Measurements from ENCODE around the gene KCTD4.
"Not testable (repeated sequence)": the region's sequence is repeated elsewhere in the genome, so short reads cannot be mapped to it uniquely, and the experiment has no call there.

Gene KCTD4

GRCh38 chr13:45215392-45216077, 14.7 kb upstream of the KCTD4 start:
- DNase-seq (ENCODE audit: low spot score) = no peak

GRCh38 chr13:45209229-45209628, 8.4 kb upstream of the KCTD4 start:
- DNase-seq (ENCODE audit: low spot score) = no peak

- DNase-seq (ENCODE audit: low spot score) = no peak
Observed at GRCh38 chr13:45208132-45208531, 7.3 kb upstream of the KCTD4 start.

- no peak for DNase-seq (ENCODE audit: low spot score)
Observed at GRCh38 chr13:45207319-45207718, 6.5 kb upstream of the KCTD4 start.

- peak; percentile 52 for DNase-seq (ENCODE audit: low spot score)
Observed at GRCh38 chr13:45206340-45206739, 5.5 kb upstream of the KCTD4 start.

- no peak for DNase-seq (ENCODE audit: low spot score)
Observed at GRCh38 chr13:45205124-45205523, 4.3 kb upstream of the KCTD4 start.

GRCh38 chr13:45199711-45200110, 1.1 kb downstream of the KCTD4 start:
- DNase-seq (ENCODE audit: low spot score) = no peak

- no peak for DNase-seq (ENCODE audit: low spot score)
Observed at GRCh38 chr13:45198924-45199323, 1.9 kb downstream of the KCTD4 start.

- DNase-seq (ENCODE audit: low spot score) = no peak
Observed at GRCh38 chr13:45198041-45198440, 2.8 kb downstream of the KCTD4 start.

GRCh38 chr13:45196622-45197021, 4.2 kb downstream of the KCTD4 start:
- DNase-seq (ENCODE audit: low spot score) = no peak

GRCh38 chr13:45196096-45196495, 4.7 kb downstream of the KCTD4 start:
- no peak for DNase-seq (ENCODE audit: low spot score)

GRCh38 chr13:45195421-45195820, 5.4 kb downstream of the KCTD4 start:
- no peak for DNase-seq (ENCODE audit: low spot score)

- no peak for DNase-seq (ENCODE audit: low spot score)
Observed at GRCh38 chr13:45194081-45194939, 6.5 kb downstream of the KCTD4 start.

- no peak for DNase-seq (ENCODE audit: low spot score)
Observed at GRCh38 chr13:45191874-45192273, 9.0 kb downstream of the KCTD4 start.

- peak; percentile 41 for DNase-seq (ENCODE audit: low spot score)
Observed at GRCh38 chr13:45189511-45189910, 11.3 kb downstream of the KCTD4 start.

GRCh38 chr13:45189077-45189476, 11.8 kb downstream of the KCTD4 start:
- DNase-seq (ENCODE audit: low spot score) = not testable (repeated sequence)

GRCh38 chr13:45185286-45185685, 15.6 kb downstream of the KCTD4 start:
- DNase-seq (ENCODE audit: low spot score) = no peak

- DNase-seq (ENCODE audit: low spot score) = no peak
Observed at GRCh38 chr13:45184693-45185092, 16.2 kb downstream of the KCTD4 start.

GRCh38 chr13:45180713-45181601, 19.9 kb downstream of the KCTD4 start:
- DNase-seq (ENCODE audit: low spot score) = no peak

GRCh38 chr13:45180303-45180702, 20.5 kb downstream of the KCTD4 start:
- DNase-seq (ENCODE audit: low spot score) = no peak

GRCh38 chr13:45179428-45179827, 21.4 kb downstream of the KCTD4 start:
- peak; percentile 30 for DNase-seq (ENCODE audit: low spot score)

Measured in LoVo (cell line).